22Rv1 (cell line): Measurements from ENCODE around the gene DDR2.

Experiments used
- ZFX ChIP-seq: fragments of 450-650 bp; IDR thresholded peaks from 2 replicates; pipeline ENCODE4 v1.6.1; 2017; ENCODE audit warnings: antibody characterized with exemption, borderline replicate concordance
- TF ChIP-seq, protein P1 (sequence below): fragments of 450-650 bp; IDR thresholded peaks from 2 replicates; pipeline ENCODE4 v1.5.1; 2017; ENCODE audit warnings: mild to moderate bottlenecking

GRCh38 chr1:162626094-162626493, 6.2 kb upstream of the DDR2 start:
- TF ChIP-seq, protein P1, sequence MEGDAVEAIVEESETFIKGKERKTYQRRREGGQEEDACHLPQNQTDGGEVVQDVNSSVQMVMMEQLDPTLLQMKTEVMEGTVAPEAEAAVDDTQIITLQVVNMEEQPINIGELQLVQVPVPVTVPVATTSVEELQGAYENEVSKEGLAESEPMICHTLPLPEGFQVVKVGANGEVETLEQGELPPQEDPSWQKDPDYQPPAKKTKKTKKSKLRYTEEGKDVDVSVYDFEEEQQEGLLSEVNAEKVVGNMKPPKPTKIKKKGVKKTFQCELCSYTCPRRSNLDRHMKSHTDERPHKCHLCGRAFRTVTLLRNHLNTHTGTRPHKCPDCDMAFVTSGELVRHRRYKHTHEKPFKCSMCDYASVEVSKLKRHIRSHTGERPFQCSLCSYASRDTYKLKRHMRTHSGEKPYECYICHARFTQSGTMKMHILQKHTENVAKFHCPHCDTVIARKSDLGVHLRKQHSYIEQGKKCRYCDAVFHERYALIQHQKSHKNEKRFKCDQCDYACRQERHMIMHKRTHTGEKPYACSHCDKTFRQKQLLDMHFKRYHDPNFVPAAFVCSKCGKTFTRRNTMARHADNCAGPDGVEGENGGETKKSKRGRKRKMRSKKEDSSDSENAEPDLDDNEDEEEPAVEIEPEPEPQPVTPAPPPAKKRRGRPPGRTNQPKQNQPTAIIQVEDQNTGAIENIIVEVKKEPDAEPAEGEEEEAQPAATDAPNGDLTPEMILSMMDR: no peak
- no peak for TF ChIP-seq ZFX
